CD4-positive, alpha-beta T cell (primary cell): ENCODE measurements around the gene MB21D2. TPM values are rescaled to one million over a fixed set of nuclear protein-coding genes. Genes with fewer than 3 reads are reported as not detected.

Experiments used
- ATAC-seq: fragments of 200-7000 bp; cut with Tn5 transposase; one replicate; pipeline ENCODE4 v1.10.0; 2022; ENCODE audit warnings: mild to moderate bottlenecking; ENCODE audit not compliant: poor library complexity
- CTCF ChIA-PET: fragments of 350-600 bp; sonication (Branson Sonifier 250); formaldehyde crosslinking; loops from one replicate; lab custom pipeline; 2021; ENCODE audit warnings: antibody characterized with exemption, inconsistent platforms; lab: Charles Lee
- POLR2A ChIA-PET: fragments of 350-600 bp; sonication (Branson Sonifier 250); formaldehyde crosslinking; loops from one replicate; lab custom pipeline; 2021; ENCODE audit warnings: antibody characterized with exemption, inconsistent platforms; lab: Charles Lee
- DNase-seq, 14 experiments: peaks; one replicate each; pipeline ENCODE4 v3.0.0-alpha.2; 2013 to 2020; ENCODE audit warnings: mixed read lengths in 2 of 14
- H3K27ac ChIP-seq, 2 donors: one replicate each; pipeline versions ENCODE4 v1.5.1 to v1.7.0; 2013; ENCODE audit warnings: low read length in 2 of 2, low read depth in 1 of 2, mild to moderate bottlenecking in 1 of 2
- H3K27me3 ChIP-seq, 2 experiments: 1 replicate in 1 of 2; 2 replicates in 1 of 2; pipeline versions ENCODE4 v1.6.1 to v1.7.0; 2013; ENCODE audit warnings: low read length in 2 of 2, control low read depth in 1 of 2, mild to moderate bottlenecking in 1 of 2, moderate library complexity in 1 of 2; ENCODE audit not compliant: insufficient read depth in 2 of 2, control insufficient read depth in 1 of 2
- H3K36me3 ChIP-seq: one replicate; pipeline ENCODE4 v1.6.1; 2013; ENCODE audit warnings: low read length, control low read depth; ENCODE audit not compliant: insufficient read depth
- H3K4me1 ChIP-seq: one replicate; pipeline ENCODE4 v1.6.1; 2013; ENCODE audit warnings: low read length, control low read depth; ENCODE audit not compliant: insufficient read depth
- H3K4me3 ChIP-seq: one replicate; pipeline ENCODE4 v1.5.1; 2013; ENCODE audit warnings: mild to moderate bottlenecking, low read length, moderate library complexity
- H3K9me3 ChIP-seq, 2 experiments: 1 replicate in 1 of 2; 2 replicates in 1 of 2; pipeline versions ENCODE4 v1.6.1 to v1.7.0; 2013; ENCODE audit warnings: low read length in 2 of 2, mild to moderate bottlenecking in 2 of 2, control low read depth in 1 of 2, moderate library complexity in 1 of 2; ENCODE audit not compliant: control insufficient read depth in 1 of 2, insufficient read depth in 1 of 2
- H3K27ac Mint-ChIP-seq: one replicate; pipeline ENCODE4 v1.8.0; 2020; ENCODE audit warnings: mixed read lengths
- H3K27me3 Mint-ChIP-seq: one replicate; pipeline ENCODE4 v1.8.0; 2021; ENCODE audit warnings: mixed read lengths
- H3K36me3 Mint-ChIP-seq: one replicate; pipeline ENCODE4 v1.8.0; 2021; ENCODE audit warnings: low read depth, mixed read lengths
- H3K4me1 Mint-ChIP-seq: one replicate; pipeline ENCODE4 v1.8.0; 2021; ENCODE audit warnings: low read depth, mixed read lengths
- H3K4me3 Mint-ChIP-seq: one replicate; pipeline ENCODE4 v1.8.0; 2020; ENCODE audit warnings: mild to moderate bottlenecking, mixed read lengths
- H3K9me3 Mint-ChIP-seq: one replicate; pipeline ENCODE4 v1.8.0; 2020; ENCODE audit warnings: mixed read lengths
- CTCF ChIP-seq: fragments of 200-600 bp; IDR thresholded peaks from one replicate; pipeline ENCODE4 v1.8.0; 2022; ENCODE audit warnings: antibody characterized with exemption, mild to moderate bottlenecking
- intact Hi-C, 2 experiments: fragments of 100-400 bp; cut with DNase I in 1 of 2; cut with micrococcal nuclease in 1 of 2; formaldehyde crosslinking; loops; one replicate each; pipeline versions ENCODE4 v1.15.1 to v1.9.0; 2023 to 2025; cut with DNase I, micrococcal nuclease
- total RNA-seq, 174 experiments: library from RNA in 2 of 174; stranded (reverse) in 2 of 174; gene quantifications; one replicate each; pipeline ENCODE4 v1.2.3 and lab custom pipeline; 2021 to 2026

Gene MB21D2
- total RNA-seq, 2 experiments from 2014 or later, result 0.77 to 0.78 TPM

GRCh38 chr3:192820161-192820560 is 97.5 kb downstream of the MB21D2 start:
- Histone ChIP-seq H3K4me3 (no peak overlapping the region), H3K9me3 (no peaks in the 10 kb centered on the region), H3K36me3 (no peaks in the 10 kb centered on the region), H3K27ac (no peak overlapping the region), H3K4me1 (peaks cover 12% of the 10 kb centered on the region), H3K27me3 (no peaks in the 10 kb centered on the region)
- H3K27me3 Mint-ChIP-seq, result peaks cover 6% of the 10 kb centered on the region
- no peak overlapping the region for H3K4me3 Mint-ChIP-seq
- H3K36me3 Mint-ChIP-seq, result no peaks in the 10 kb centered on the region
- intact Hi-C loops, result no loop called here
- no peaks in the 10 kb centered on the region for H3K4me1 Mint-ChIP-seq
- CTCF ChIA-PET, result interaction anchor here (0.8 kb wide), 1 partner anchor 221 kb away, joined by 3 read pairs; no protein-coding TSS in a partner anchor
- H3K27ac Mint-ChIP-seq, result no peak overlapping the region
- POLR2A ChIA-PET, result no interaction called here
- no peak for DNase-seq
- TF ChIP-seq CTCF, result no peak
- ATAC-seq, result no peak
- no peaks in the 10 kb centered on the region for H3K9me3 Mint-ChIP-seq

GRCh38 chr3:192819001-192819569 is 98.6 kb downstream of the MB21D2 start:
- POLR2A ChIA-PET, result no interaction called here
- ATAC-seq (peak; percentile 56), DNase-seq (peak in 5 of 14 experiments; percentile 3 to 73 (median 18))
- Histone ChIP-seq H3K27ac (no peak overlapping the region), H3K36me3 (no peaks in the 10 kb centered on the region), H3K27me3 (no peaks in the 10 kb centered on the region), H3K4me1 (peaks cover 12% of the 10 kb centered on the region), H3K9me3 (no peaks in the 10 kb centered on the region), H3K4me3 (no peak overlapping the region)
- H3K4me1 Mint-ChIP-seq, result no peaks in the 10 kb centered on the region
- H3K27me3 Mint-ChIP-seq, result peaks cover 6% of the 10 kb centered on the region
- intact Hi-C loops, result loop anchor here (5.0 to 10.0 kb wide), 2 partner anchors 753 to 1496 kb away; no protein-coding TSS in a partner anchor
- TF ChIP-seq CTCF, result no peak
- no peak overlapping the region for H3K4me3 Mint-ChIP-seq
- no peak overlapping the region for H3K27ac Mint-ChIP-seq
- H3K36me3 Mint-ChIP-seq, result no peaks in the 10 kb centered on the region
- CTCF ChIA-PET, result interaction anchor here (0.8 kb wide), 1 partner anchor 222 kb away, joined by 3 read pairs; no protein-coding TSS in a partner anchor
- H3K9me3 Mint-ChIP-seq, result no peaks in the 10 kb centered on the region

GRCh38 chr3:192818126-192818525 is 99.5 kb downstream of the MB21D2 start:
- no peak overlapping the region for H3K27ac ChIP-seq
- Mint-ChIP-seq H3K27me3 (peaks cover 6% of the 10 kb centered on the region), H3K36me3 (no peaks in the 10 kb centered on the region), H3K4me1 (no peaks in the 10 kb centered on the region), H3K9me3 (no peaks in the 10 kb centered on the region), H3K27ac (no peak overlapping the region), H3K4me3 (no peak overlapping the region)
- ChIA-PET CTCF (interaction anchor here (1.4 kb wide), 1 partner anchor 223 kb away, joined by 4 read pairs; no protein-coding TSS in a partner anchor), POLR2A (no interaction called here)
- intact Hi-C loops, result loop anchor here (1.0 to 10.0 kb wide), 3 partner anchors 223 to 1497 kb away; no protein-coding TSS in a partner anchor
- DNase-seq (no peak), ATAC-seq (no peak)
- H3K4me3 ChIP-seq, result no peak overlapping the region
- H3K9me3 ChIP-seq, result no peaks in the 10 kb centered on the region
- H3K27me3 ChIP-seq, result no peaks in the 10 kb centered on the region
- H3K36me3 ChIP-seq, result no peaks in the 10 kb centered on the region
- no peak for TF ChIP-seq CTCF
- H3K4me1 ChIP-seq, result peaks cover 12% of the 10 kb centered on the region
